ENCODE data around the gene ARHGEF11. TPM values are rescaled to one million over a fixed set of nuclear protein-coding genes. Genes with fewer than 3 reads are reported as not detected.
A peak's percentile ranks its signal among the peaks of the same experiment; 100 is the strongest.

Gene ARHGEF11
- total RNA-seq (2014; rRNA removed; shearing (Covaris generic)), result 44.7 and 46.0 TPM in 2 replicates

GRCh38 chr1:157045250-157046218, at the start of gene ARHGEF11:
Gene ARHGEF11, minus strand, starts transcription at chr1:157045742. Its CDS starts 1,412 bp downstream, at chr1:157044330.
- Histone ChIP-seq H3K36me3 (replicated peaks; ENCODE audit: control insufficient read depth, insufficient read depth, low read length) (no peaks in the 10 kb centered on the region), H3K4me3 (ENCODE audit: insufficient read depth, low read depth, low read length) (peak within 1 kb of the TSS; percentile 68), H3K27me3 (ENCODE audit: control insufficient read depth, insufficient read depth, low read length) (no peaks in the 10 kb centered on the region)
- peak; percentile 94 for DNase-seq

- no peaks in the 10 kb centered on the region for H3K27me3 ChIP-seq (ENCODE audit: control insufficient read depth, insufficient read depth, low read length)
- no peak overlapping the region for H3K4me3 ChIP-seq (ENCODE audit: insufficient read depth, low read depth, low read length)
- DNase-seq, result peak; percentile 35
- H3K36me3 ChIP-seq (replicated peaks; ENCODE audit: control insufficient read depth, insufficient read depth, low read length), result no peaks in the 10 kb centered on the region
These were observed 49.5 kb upstream of the ARHGEF11 start for GRCh38 chr1:157095091-157095490.

- Histone ChIP-seq H3K27me3 (ENCODE audit: control insufficient read depth, insufficient read depth, low read length) (no peaks in the 10 kb centered on the region), H3K4me3 (ENCODE audit: insufficient read depth, low read depth, low read length) (no peak overlapping the region), H3K36me3 (replicated peaks; ENCODE audit: control insufficient read depth, insufficient read depth, low read length) (no peaks in the 10 kb centered on the region)
- DNase-seq, result peak; percentile 63
These were observed 47.3 kb upstream of the ARHGEF11 start for GRCh38 chr1:157092831-157093230.

- Histone ChIP-seq H3K36me3 (replicated peaks; ENCODE audit: control insufficient read depth, insufficient read depth, low read length) (no peaks in the 10 kb centered on the region), H3K27me3 (ENCODE audit: control insufficient read depth, insufficient read depth, low read length) (no peaks in the 10 kb centered on the region), H3K4me3 (ENCODE audit: insufficient read depth, low read depth, low read length) (no peak overlapping the region)
- DNase-seq, result peak; percentile 13
These were observed 46.2 kb upstream of the ARHGEF11 start for GRCh38 chr1:157091668-157092273.

- Histone ChIP-seq H3K27me3 (ENCODE audit: control insufficient read depth, insufficient read depth, low read length) (no peaks in the 10 kb centered on the region), H3K36me3 (replicated peaks; ENCODE audit: control insufficient read depth, insufficient read depth, low read length) (no peaks in the 10 kb centered on the region), H3K4me3 (ENCODE audit: insufficient read depth, low read depth, low read length) (no peak overlapping the region)
- DNase-seq, result peak; percentile 11
These were observed 45.6 kb upstream of the ARHGEF11 start for GRCh38 chr1:157091186-157091585.

GRCh38 chr1:157090771-157091170, 45.2 kb upstream of the ARHGEF11 start:
- no peaks in the 10 kb centered on the region for H3K36me3 ChIP-seq (replicated peaks; ENCODE audit: control insufficient read depth, insufficient read depth, low read length)
- H3K4me3 ChIP-seq (ENCODE audit: insufficient read depth, low read depth, low read length), result no peak overlapping the region
- peak; percentile 31 for DNase-seq
- no peaks in the 10 kb centered on the region for H3K27me3 ChIP-seq (ENCODE audit: control insufficient read depth, insufficient read depth, low read length)

- Histone ChIP-seq H3K36me3 (replicated peaks; ENCODE audit: control insufficient read depth, insufficient read depth, low read length) (no peaks in the 10 kb centered on the region), H3K4me3 (ENCODE audit: insufficient read depth, low read depth, low read length) (no peak overlapping the region), H3K27me3 (ENCODE audit: control insufficient read depth, insufficient read depth, low read length) (no peaks in the 10 kb centered on the region)
- DNase-seq, result peak; percentile 92
These were observed 44.7 kb upstream of the ARHGEF11 start for GRCh38 chr1:157090196-157090647.

GRCh38 chr1:157089789-157090188, 44.2 kb upstream of the ARHGEF11 start:
- Histone ChIP-seq H3K27me3 (ENCODE audit: control insufficient read depth, insufficient read depth, low read length) (no peaks in the 10 kb centered on the region), H3K4me3 (ENCODE audit: insufficient read depth, low read depth, low read length) (no peak overlapping the region)
- DNase-seq, result no peak

GRCh38 chr1:157088607-157089006, 43.1 kb upstream of the ARHGEF11 start:
- DNase-seq, result no peak
- Histone ChIP-seq H3K4me3 (ENCODE audit: insufficient read depth, low read depth, low read length) (no peak overlapping the region), H3K27me3 (ENCODE audit: control insufficient read depth, insufficient read depth, low read length) (no peaks in the 10 kb centered on the region), H3K36me3 (replicated peaks; ENCODE audit: control insufficient read depth, insufficient read depth, low read length) (no peaks in the 10 kb centered on the region)

More at GRCh38 chr1:157089789-157090188, 44.2 kb upstream of the ARHGEF11 start:
- H3K36me3 ChIP-seq (replicated peaks; ENCODE audit: control insufficient read depth, insufficient read depth, low read length), result no peaks in the 10 kb centered on the region

GRCh38 chr1:157087030-157087429, 41.5 kb upstream of the ARHGEF11 start:
- no peak overlapping the region for H3K4me3 ChIP-seq (ENCODE audit: insufficient read depth, low read depth, low read length)
- H3K27me3 ChIP-seq (ENCODE audit: control insufficient read depth, insufficient read depth, low read length), result no peaks in the 10 kb centered on the region
- no peaks in the 10 kb centered on the region for H3K36me3 ChIP-seq (replicated peaks; ENCODE audit: control insufficient read depth, insufficient read depth, low read length)
- DNase-seq, result no peak

- H3K4me3 ChIP-seq (ENCODE audit: insufficient read depth, low read depth, low read length), result no peak overlapping the region
- H3K27me3 ChIP-seq (ENCODE audit: control insufficient read depth, insufficient read depth, low read length), result no peaks in the 10 kb centered on the region
- no peaks in the 10 kb centered on the region for H3K36me3 ChIP-seq (replicated peaks; ENCODE audit: control insufficient read depth, insufficient read depth, low read length)
- peak; percentile 72 for DNase-seq
These were observed 40.8 kb upstream of the ARHGEF11 start for GRCh38 chr1:157086299-157086698.

GRCh38 chr1:157085421-157085820, 39.9 kb upstream of the ARHGEF11 start:
- Histone ChIP-seq H3K4me3 (ENCODE audit: insufficient read depth, low read depth, low read length) (no peak overlapping the region), H3K27me3 (ENCODE audit: control insufficient read depth, insufficient read depth, low read length) (no peaks in the 10 kb centered on the region), H3K36me3 (replicated peaks; ENCODE audit: control insufficient read depth, insufficient read depth, low read length) (no peaks in the 10 kb centered on the region)
- no peak for DNase-seq

GRCh38 chr1:157084720-157085119, 39.2 kb upstream of the ARHGEF11 start:
- DNase-seq, result peak; percentile 5
- Histone ChIP-seq H3K4me3 (ENCODE audit: insufficient read depth, low read depth, low read length) (no peak overlapping the region), H3K27me3 (ENCODE audit: control insufficient read depth, insufficient read depth, low read length) (no peaks in the 10 kb centered on the region), H3K36me3 (replicated peaks; ENCODE audit: control insufficient read depth, insufficient read depth, low read length) (no peaks in the 10 kb centered on the region)

- no peak overlapping the region for H3K4me3 ChIP-seq (ENCODE audit: insufficient read depth, low read depth, low read length)
- no peaks in the 10 kb centered on the region for H3K36me3 ChIP-seq (replicated peaks; ENCODE audit: control insufficient read depth, insufficient read depth, low read length)
- DNase-seq, result peak; percentile 29
- no peaks in the 10 kb centered on the region for H3K27me3 ChIP-seq (ENCODE audit: control insufficient read depth, insufficient read depth, low read length)
These were observed 36.2 kb upstream of the ARHGEF11 start for GRCh38 chr1:157081707-157082106.

GRCh38 chr1:157080714-157081113, 35.2 kb upstream of the ARHGEF11 start:
- H3K4me3 ChIP-seq (ENCODE audit: insufficient read depth, low read depth, low read length), result no peak overlapping the region
- no peaks in the 10 kb centered on the region for H3K27me3 ChIP-seq (ENCODE audit: control insufficient read depth, insufficient read depth, low read length)
- no peaks in the 10 kb centered on the region for H3K36me3 ChIP-seq (replicated peaks; ENCODE audit: control insufficient read depth, insufficient read depth, low read length)
- DNase-seq, result no peak

Measured in H7 (cell line).